Parathyroid adenoma (tissue), 2 donors: ENCODE measurements around the gene MTX2.
A peak's percentile ranks its signal among the peaks of the same experiment; 100 is the strongest.

Source experiments
- H2AFZ ChIP-seq: fragments of 300-600 bp; sonication (generic); one replicate; pipeline ENCODE4 v1.7.0; 2017; ENCODE audit warnings: antibody characterized with exemption, mild to moderate bottlenecking
- H3K27ac ChIP-seq: fragments of 300-600 bp; sonication (generic); one replicate; pipeline ENCODE4 v1.7.0; 2017
- H3K27me3 ChIP-seq: fragments of 300-600 bp; sonication (generic); one replicate; pipeline ENCODE4 v1.7.0; 2017; ENCODE audit warnings: low read length; ENCODE audit not compliant: control insufficient read depth, insufficient read depth
- H3K36me3 ChIP-seq: fragments of 300-600 bp; sonication (generic); one replicate; pipeline ENCODE4 v1.7.0; 2017; ENCODE audit warnings: low read length; ENCODE audit not compliant: control insufficient read depth, insufficient read depth
- H3K4me1 ChIP-seq: fragments of 300-600 bp; sonication (generic); one replicate; pipeline ENCODE4 v1.7.0; 2017; ENCODE audit warnings: control low read depth
- H3K4me2 ChIP-seq: fragments of 300-600 bp; sonication (generic); one replicate; pipeline ENCODE4 v1.7.0; 2017; ENCODE audit warnings: low read length
- H3K4me3 ChIP-seq: fragments of 300-600 bp; sonication (generic); one replicate; pipeline ENCODE4 v1.7.0; 2017; ENCODE audit warnings: low read depth, low read length
- H3K79me2 ChIP-seq: fragments of 300-600 bp; sonication (generic); one replicate; pipeline ENCODE4 v1.7.0; 2017; ENCODE audit warnings: control low read depth
- H3K9ac ChIP-seq: fragments of 300-600 bp; sonication (generic); one replicate; pipeline ENCODE4 v1.7.0; 2017; ENCODE audit warnings: mild to moderate bottlenecking
- H3K9me3 ChIP-seq: fragments of 300-600 bp; sonication (generic); one replicate; pipeline ENCODE4 v1.7.0; 2017; ENCODE audit warnings: low read length; ENCODE audit not compliant: control insufficient read depth
- CTCF ChIP-seq: fragments of 300-600 bp; sonication (generic); IDR thresholded peaks from one replicate; pipeline ENCODE4 v1.7.0; 2017; ENCODE audit warnings: antibody characterized with exemption, mild to moderate bottlenecking
- donor health status: primary hyperparathyroidism.

Gene MTX2

DNA sequence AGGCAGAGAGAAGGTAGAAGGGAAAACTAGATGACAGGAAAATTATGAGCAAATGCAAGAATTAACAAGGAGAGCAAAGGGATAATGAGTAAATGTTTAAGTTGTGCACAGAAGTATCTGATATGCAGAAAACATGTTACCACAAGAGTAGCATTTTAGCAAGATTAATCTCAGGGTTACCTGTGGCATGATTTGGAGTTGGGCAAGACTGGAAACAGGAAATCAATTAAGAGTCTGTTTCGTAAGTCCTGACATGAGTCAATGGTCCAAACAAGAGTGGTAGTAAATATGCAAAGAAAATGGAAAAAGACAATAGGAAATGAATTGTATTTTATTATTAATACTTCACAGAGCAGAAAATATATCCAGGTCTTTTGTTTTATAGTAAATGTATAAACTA, 17.3 kb upstream of the MTX2 start:
- H3K9me3 ChIP-seq = no peaks in the 10 kb centered on the region
- TF ChIP-seq CTCF = no peak
- H2AFZ ChIP-seq = no peak overlapping the region
- H3K9ac ChIP-seq = no peak overlapping the region
- H3K36me3 ChIP-seq = no peaks in the 10 kb centered on the region
- H3K4me2 ChIP-seq = no peak overlapping the region
- no peaks in the 10 kb centered on the region for H3K79me2 ChIP-seq
- no peak overlapping the region for H3K27ac ChIP-seq
- H3K4me3 ChIP-seq = no peak overlapping the region
- no peaks in the 10 kb centered on the region for H3K27me3 ChIP-seq
- no peaks in the 10 kb centered on the region for H3K4me1 ChIP-seq

GRCh38 chr2:176260689-176261088, 8.6 kb upstream of the MTX2 start:
- H3K36me3 ChIP-seq = peaks cover 2% of the 10 kb centered on the region
- H3K4me1 ChIP-seq = no peaks in the 10 kb centered on the region
- H3K4me2 ChIP-seq = no peak overlapping the region
- no peak overlapping the region for H2AFZ ChIP-seq
- H3K79me2 ChIP-seq = no peaks in the 10 kb centered on the region
- no peaks in the 10 kb centered on the region for H3K9me3 ChIP-seq
- H3K27ac ChIP-seq = no peak overlapping the region
- H3K9ac ChIP-seq = no peak overlapping the region
- H3K27me3 ChIP-seq = no peaks in the 10 kb centered on the region
- no peak overlapping the region for H3K4me3 ChIP-seq
- no peak for TF ChIP-seq CTCF

DNA sequence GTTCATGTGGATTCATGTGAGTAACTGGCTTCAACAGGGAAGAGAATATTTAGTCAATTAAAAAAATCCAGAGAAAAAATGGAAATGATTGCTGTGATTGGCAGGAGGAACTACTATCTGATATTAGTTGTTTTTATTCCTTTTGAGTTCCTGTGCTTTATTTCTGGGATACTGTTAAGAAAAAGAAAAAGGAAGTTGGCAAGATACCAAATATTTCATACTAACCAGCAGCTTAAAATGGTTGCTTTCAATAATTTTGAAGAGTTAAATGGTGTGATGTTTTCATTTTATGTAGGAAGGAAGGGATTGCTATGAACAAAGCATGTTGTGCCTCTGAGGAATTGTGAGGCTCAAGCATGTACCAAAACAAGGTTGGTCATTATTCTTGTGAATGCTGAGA, 8.1 kb upstream of the MTX2 start:
- Histone ChIP-seq H3K4me3 (no peak overlapping the region), H3K27ac (no peak overlapping the region), H3K9ac (no peak overlapping the region), H3K27me3 (no peaks in the 10 kb centered on the region), H3K4me1 (no peaks in the 10 kb centered on the region), H3K4me2 (no peak overlapping the region), H3K79me2 (no peaks in the 10 kb centered on the region), H3K9me3 (no peaks in the 10 kb centered on the region), H3K36me3 (peaks cover 2% of the 10 kb centered on the region), H2AFZ (no peak overlapping the region)
- no peak for TF ChIP-seq CTCF

DNA sequence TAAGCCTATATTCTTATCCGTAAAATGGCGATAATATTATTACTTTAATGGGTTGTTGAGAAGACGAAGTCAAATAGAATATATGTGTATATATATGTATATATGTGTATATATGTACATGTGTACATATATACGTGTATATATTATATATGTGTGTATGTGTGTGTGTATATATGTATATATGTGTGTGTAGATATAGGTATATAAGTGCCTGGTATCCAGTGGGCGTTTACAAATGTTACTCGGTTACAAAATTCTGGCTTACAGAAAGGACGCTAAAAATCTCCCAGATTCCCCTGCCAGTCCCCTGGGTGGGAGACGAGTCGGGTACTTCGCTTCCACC, 295 bp upstream of the MTX2 start:
- Histone ChIP-seq H3K9me3 (no peaks in the 10 kb centered on the region), H2AFZ (peak overlapping the region; percentile 85), H3K9ac (no peak overlapping the region), H3K36me3 (no peaks in the 10 kb centered on the region), H3K4me3 (peak overlapping the region; percentile 94), H3K4me2 (peak overlapping the region; percentile 68), H3K4me1 (no peaks in the 10 kb centered on the region), H3K27me3 (no peaks in the 10 kb centered on the region), H3K27ac (peak overlapping the region; percentile 72), H3K79me2 (peaks cover 9% of the 10 kb centered on the region)
- TF ChIP-seq CTCF = no peak

- H3K4me3 ChIP-seq = peak overlapping the region; percentile 94
- no peaks in the 10 kb centered on the region for H3K27me3 ChIP-seq
- no peak overlapping the region for H3K9ac ChIP-seq
- H3K9me3 ChIP-seq = no peaks in the 10 kb centered on the region
- H3K27ac ChIP-seq = no peak overlapping the region
- TF ChIP-seq CTCF = no peak
- H3K79me2 ChIP-seq = peaks cover 13% of the 10 kb centered on the region
- no peaks in the 10 kb centered on the region for H3K4me1 ChIP-seq
- H2AFZ ChIP-seq = peak overlapping the region; percentile 85
- peak overlapping the region; percentile 68 for H3K4me2 ChIP-seq
- no peaks in the 10 kb centered on the region for H3K36me3 ChIP-seq
Measured at GRCh38 chr2:176270100-176270750, 983 bp downstream of the MTX2 start.
